Pericardium fibroblast (primary cell): Measurements from ENCODE around the gene GATD1. TPM values are rescaled to one million over a fixed set of nuclear protein-coding genes. Genes with fewer than 3 reads are reported as not detected.

ENCODE experiments used
- total RNA-seq: library from RNA; depleted of rRNA; stranded (reverse); fragments of >200 nt; gene quantifications from 2 replicates; pipeline ENCODE4 v1.2.3, GENCODE V29; 2015

Gene GATD1
- total RNA-seq = 34.0 and 46.0 TPM in 2 replicates

GRCh38 chr11:777288-778255 is at the start of gene GATD1:
GATD1 (minus strand) TSS chr11:777487; CDS start chr11:777462, 25 bp downstream.

GRCh38 chr11:818396-819128 is 41.3 kb upstream of the GATD1 start, which contains the start of gene PNPLA2:
PNPLA2 (plus strand) TSS chr11:818914; CDS start chr11:819719, 805 bp downstream.

GRCh38 chr11:809287-810039 is 32.2 kb upstream of the GATD1 start, which contains the start of gene RPLP2:
RPLP2 (plus strand) TSS chr11:809967; CDS start chr11:810235, 268 bp downstream.

GRCh38 chr11:798093-798713 is 20.9 kb upstream of the GATD1 start, which contains the start of gene SLC25A22:
SLC25A22 (minus strand) TSS chr11:798281; CDS start chr11:795006, 3,275 bp downstream.

GRCh38 chr11:789943-790342 is 12.7 kb upstream of the GATD1 start, which contains the start of gene CEND1:
CEND1 (minus strand) TSS chr11:790090; CDS start chr11:788576, 1,514 bp downstream.

GRCh38 chr11:747158-748006 is 29.9 kb downstream of the GATD1 start, which contains the start of gene TALDO1:
TALDO1 (plus strand) TSS chr11:747464; CDS start chr11:747482, 18 bp downstream.

Other genes with a start within 250 kb of the GATD1 start
- 48.3 and 53.2 TPM in 2 replicates for gene HRAS, start 241.9 kb downstream of the GATD1 start, total RNA-seq
- 0.12 and 1.1 TPM in 2 replicates for gene LRRC56, start 240.0 kb downstream of the GATD1 start, total RNA-seq
- gene LMNTD2, start 216.7 kb downstream of the GATD1 start, total RNA-seq = 0.60 and 0.70 TPM in 2 replicates
- gene RASSF7, start 216.5 kb downstream of the GATD1 start, total RNA-seq = 4.4 and 27.9 TPM in 2 replicates
- gene PHRF1, start 201.0 kb downstream of the GATD1 start, total RNA-seq = 14.8 and 16.9 TPM in 2 replicates
- gene IRF7, start 161.5 kb downstream of the GATD1 start, total RNA-seq = 18.9 and 21.2 TPM in 2 replicates
- gene CDHR5, start 152.5 kb downstream of the GATD1 start, total RNA-seq = not detected in 2 replicates
- gene SCT, start 150.3 kb downstream of the GATD1 start, total RNA-seq = not detected in 2 replicates
- gene DRD4, start 140.2 kb downstream of the GATD1 start, total RNA-seq = not detected in 2 replicates
- gene DEAF1, start 82.3 kb downstream of the GATD1 start, total RNA-seq = 33.8 and 39.2 TPM in 2 replicates
- gene TMEM80, start 81.7 kb downstream of the GATD1 start, total RNA-seq = 26.4 and 33.7 TPM in 2 replicates
- gene EPS8L2, start 71.3 kb downstream of the GATD1 start, total RNA-seq = 18.2 and 19.9 TPM in 2 replicates
- gene TALDO1, start 30.0 kb downstream of the GATD1 start, total RNA-seq = 105 and 133 TPM in 2 replicates
- gene CEND1, start 12.6 kb upstream of the GATD1 start, total RNA-seq = 0.94 and 1.3 TPM in 2 replicates
- 9.8 and 18.2 TPM in 2 replicates for gene SLC25A22, start 20.8 kb upstream of the GATD1 start, total RNA-seq
- gene PIDD1, start 27.7 kb upstream of the GATD1 start, total RNA-seq = 7.4 and 12.1 TPM in 2 replicates
- 1,276 and 1,479 TPM in 2 replicates for gene RPLP2, start 32.5 kb upstream of the GATD1 start, total RNA-seq
- 32.1 and 37.1 TPM in 2 replicates for gene PNPLA2, start 41.4 kb upstream of the GATD1 start, total RNA-seq
- gene CRACR2B, start 50.4 kb upstream of the GATD1 start, total RNA-seq = 0.70 and 3.3 TPM in 2 replicates
- gene CD151, start 55.5 kb upstream of the GATD1 start, total RNA-seq = 300 and 449 TPM in 2 replicates
- 144 and 256 TPM in 2 replicates for gene POLR2L, start 65.0 kb upstream of the GATD1 start, total RNA-seq
- gene TSPAN4, start 65.4 kb upstream of the GATD1 start, total RNA-seq = 282 and 332 TPM in 2 replicates
- 88.0 and 91.3 TPM in 2 replicates for gene CHID1, start 133.3 kb upstream of the GATD1 start, total RNA-seq
- 41.9 and 47.2 TPM in 2 replicates for gene AP2A2, start 148.4 kb upstream of the GATD1 start, total RNA-seq